HepG2 (cell line): ENCODE results near the gene FHL3. TPM values are rescaled to one million over a fixed set of nuclear protein-coding genes. Genes with fewer than 3 reads are reported as not detected.

Experiments
- ARHGAP35 ChIP-seq: sonication (generic); formaldehyde crosslinking; IDR thresholded peaks from 2 replicates; pipeline ENCODE4 v1.9.0; 2022; ENCODE audit warnings: mild to moderate bottlenecking, inconsistent platforms, moderate library complexity, missing genetic modification reagents, borderline replicate concordance
- BORCS8-MEF2B ChIP-seq: sonication (generic); formaldehyde crosslinking; IDR thresholded peaks from 2 replicates; pipeline ENCODE4 v1.8.0; 2022; ENCODE audit warnings: mild to moderate bottlenecking, missing genetic modification reagents
- DMAP1 ChIP-seq: IDR thresholded peaks from 2 replicates; pipeline ENCODE4 v1.6.1; 2016
- KLF15 ChIP-seq: sonication (generic); formaldehyde crosslinking; IDR thresholded peaks from 2 replicates; pipeline ENCODE4 v1.8.1; 2023; ENCODE audit warnings: borderline replicate concordance, mild to moderate bottlenecking, inconsistent platforms, missing genetic modification reagents, mixed read lengths
- NFKBIZ ChIP-seq: IDR thresholded peaks from 2 replicates; pipeline ENCODE4 v1.6.1; 2018; ENCODE audit warnings: missing genetic modification reagents, missing compliant biosample characterization
- SALL2 ChIP-seq: sonication (generic); formaldehyde crosslinking; IDR thresholded peaks from 2 replicates; pipeline ENCODE4 v1.8.1; 2023; ENCODE audit warnings: mild to moderate bottlenecking, missing genetic modification reagents, inconsistent platforms
- SIN3B ChIP-seq: fragments of 150-350 bp; IDR thresholded peaks from 2 replicates; pipeline ENCODE4 v1.6.1; 2014; ENCODE audit warnings: low read length
- SOX6 ChIP-seq, 2 experiments: fragments of 450-650 bp in 1 of 2; sonication (generic) in 1 of 2; formaldehyde crosslinking in 1 of 2; IDR thresholded peaks; 2 replicates each; pipeline versions ENCODE4 v1.4.0 to v1.6.1; 2017 to 2020; ENCODE audit warnings: antibody characterized with exemption in 1 of 2, mild to moderate bottlenecking in 1 of 2, missing genetic modification reagents in 1 of 2
- SRSF4 ChIP-seq: fragments of 200-400 bp; formaldehyde crosslinking; IDR thresholded peaks from one replicate; pipeline ENCODE4 v1.6.1; 2018; ENCODE audit warnings: mild to moderate bottlenecking, low read depth, low read length, moderate library complexity; ENCODE audit not compliant: poor library complexity, severe bottlenecking
- ZNF331 ChIP-seq: sonication (generic); formaldehyde crosslinking; IDR thresholded peaks from 2 replicates; pipeline ENCODE4 v1.4.0; 2020; ENCODE audit warnings: missing genetic modification reagents
- ZNF367 ChIP-seq: sonication (generic); formaldehyde crosslinking; IDR thresholded peaks from 2 replicates; pipeline ENCODE4 v1.4.0; 2020; ENCODE audit warnings: missing genetic modification reagents, borderline replicate concordance
- ZNF451 ChIP-seq: sonication (generic); formaldehyde crosslinking; IDR thresholded peaks from 2 replicates; pipeline ENCODE4 v1.5.0; 2020; ENCODE audit warnings: mild to moderate bottlenecking, missing genetic modification reagents
- ZNF496 ChIP-seq: sonication (generic); formaldehyde crosslinking; IDR thresholded peaks from 2 replicates; pipeline ENCODE4 v1.8.1; 2023; ENCODE audit warnings: mild to moderate bottlenecking, moderate library complexity, missing genetic modification reagents; ENCODE audit not compliant: insufficient replicate concordance
- ZNF543 ChIP-seq: sonication (generic); formaldehyde crosslinking; IDR thresholded peaks from 2 replicates; pipeline ENCODE4 v1.4.0; 2020; ENCODE audit warnings: mild to moderate bottlenecking, missing genetic modification reagents
- ZNF670 ChIP-seq: sonication (generic); formaldehyde crosslinking; IDR thresholded peaks from 2 replicates; pipeline ENCODE4 v1.8.0; 2022; ENCODE audit warnings: mild to moderate bottlenecking, missing genetic modification reagents, borderline replicate concordance
- ZNF768 ChIP-seq: sonication (generic); formaldehyde crosslinking; IDR thresholded peaks from 2 replicates; pipeline ENCODE4 v1.4.0; 2020; ENCODE audit warnings: missing genetic modification reagents
- polyA plus RNA-seq, 8 experiments: library from polyadenylated mRNA; depleted of rRNA in 3 of 8; stranded (reverse) in 7 of 8; unstranded in 1 of 8; fragments of >200 nt; fragmentation: Illumina TruSeq in 4 of 8; extraction: Trizol in 4 of 8; gene quantifications; 2 replicates each; pipeline versions ENCODE4 v1.2.1 to v1.2.3, GENCODE V29; 2011 to 2016; ENCODE audit warnings: low read depth in 4 of 8, missing spikeins in 1 of 8, mixed read lengths in 1 of 8; ENCODE audit not compliant: insufficient read depth in 1 of 8
- total RNA-seq, 5 experiments: library from RNA; depleted of rRNA; stranded (reverse); fragments of >200 nt; fragmentation: Illumina TruSeq; extraction: Trizol; gene quantifications; 2 replicates each; pipeline ENCODE4 v1.2.3, GENCODE V29; 2016; ENCODE audit warnings: low read depth in 1 of 5
- TF ChIP-seq, protein P1 (sequence below): sonication (generic); formaldehyde crosslinking; conservative IDR thresholded peaks from 2 replicates; pipeline ENCODE4 v1.8.0; 2022; ENCODE audit warnings: low read depth, missing genetic modification reagents
- TF ChIP-seq, protein P2 (sequence below): sonication (generic); formaldehyde crosslinking; IDR thresholded peaks from 2 replicates; pipeline ENCODE4 v1.9.0; 2021; ENCODE audit warnings: missing genetic modification reagents, borderline replicate concordance
- TF ChIP-seq, protein P3 (sequence below): IDR thresholded peaks from 2 replicates; pipeline ENCODE4 v1.6.1; 2012; ENCODE audit warnings: inconsistent platforms
- TF ChIP-seq, protein P4 (sequence below): IDR thresholded peaks from 2 replicates; pipeline ENCODE4 v1.6.1; 2016; ENCODE audit warnings: control low read depth
- TF ChIP-seq, protein P5 (sequence below): sonication (generic); formaldehyde crosslinking; IDR thresholded peaks from 2 replicates; pipeline ENCODE4 v1.4.0; 2020; ENCODE audit warnings: missing genetic modification reagents, borderline replicate concordance
- TF ChIP-seq, protein P6 (sequence below): fragments of 450-650 bp; IDR thresholded peaks from 2 replicates; pipeline ENCODE4 v1.6.1; 2016

FHL3 gene
- total and polyA plus RNA-seq, 2 of the 13 experiments (the other 11 are each of a cell fraction or from before 2014, with no cell fraction given), result 2.8 to 6.6 TPM

DNA sequence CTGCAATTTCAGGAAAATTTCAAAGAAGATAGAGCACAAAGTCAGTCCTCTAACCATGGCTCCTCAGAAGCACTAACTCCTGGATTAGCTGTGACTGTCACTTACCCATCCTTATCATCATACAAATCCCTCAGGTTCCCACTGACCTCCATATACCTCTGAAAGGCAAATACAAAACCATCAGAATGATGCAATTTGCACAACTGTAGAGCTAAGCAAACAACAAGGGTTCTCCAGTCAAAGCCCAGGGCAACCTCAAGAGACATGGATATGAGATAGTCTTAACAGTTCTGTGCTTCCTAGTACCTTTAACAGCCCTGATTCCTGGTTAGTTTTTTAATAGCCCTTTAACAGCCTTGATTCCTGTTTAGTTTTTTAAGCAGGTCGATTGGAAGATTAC lies 17.6 kb downstream of the FHL3 start (continued):
- TF ChIP-seq SOX6 (IDR thresholded peaks at IDR 0.05) (no peak), SOX6 (CRISPR knock-in tag; IDR thresholded peaks at IDR 0.05) (peak; percentile 59), DMAP1 (CRISPR knock-in tag) (no peak), ARHGAP35 (no peak), ZNF331 (CRISPR knock-in tag) (no peak), SALL2 (no peak), ZNF543 (CRISPR knock-in tag) (no peak), ZNF670 (CRISPR knock-in tag) (no peak), ZNF768 (CRISPR knock-in tag) (no peak), ZNF496 (CRISPR knock-in tag) (no peak), ZNF367 (CRISPR knock-in tag) (no peak), KLF15 (CRISPR knock-in tag) (no peak), BORCS8-MEF2B (CRISPR knock-in tag) (no peak), SRSF4 (no peak), ZNF451 (CRISPR knock-in tag) (no peak), SIN3B (no peak), NFKBIZ (CRISPR knock-in tag) (no peak)
- TF ChIP-seq, protein P1, sequence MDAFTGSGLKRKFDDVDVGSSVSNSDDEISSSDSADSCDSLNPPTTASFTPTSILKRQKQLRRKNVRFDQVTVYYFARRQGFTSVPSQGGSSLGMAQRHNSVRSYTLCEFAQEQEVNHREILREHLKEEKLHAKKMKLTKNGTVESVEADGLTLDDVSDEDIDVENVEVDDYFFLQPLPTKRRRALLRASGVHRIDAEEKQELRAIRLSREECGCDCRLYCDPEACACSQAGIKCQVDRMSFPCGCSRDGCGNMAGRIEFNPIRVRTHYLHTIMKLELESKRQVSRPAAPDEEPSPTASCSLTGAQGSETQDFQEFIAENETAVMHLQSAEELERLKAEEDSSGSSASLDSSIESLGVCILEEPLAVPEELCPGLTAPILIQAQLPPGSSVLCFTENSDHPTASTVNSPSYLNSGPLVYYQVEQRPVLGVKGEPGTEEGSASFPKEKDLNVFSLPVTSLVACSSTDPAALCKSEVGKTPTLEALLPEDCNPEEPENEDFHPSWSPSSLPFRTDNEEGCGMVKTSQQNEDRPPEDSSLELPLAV, result no peak
- TF ChIP-seq, protein P2, sequence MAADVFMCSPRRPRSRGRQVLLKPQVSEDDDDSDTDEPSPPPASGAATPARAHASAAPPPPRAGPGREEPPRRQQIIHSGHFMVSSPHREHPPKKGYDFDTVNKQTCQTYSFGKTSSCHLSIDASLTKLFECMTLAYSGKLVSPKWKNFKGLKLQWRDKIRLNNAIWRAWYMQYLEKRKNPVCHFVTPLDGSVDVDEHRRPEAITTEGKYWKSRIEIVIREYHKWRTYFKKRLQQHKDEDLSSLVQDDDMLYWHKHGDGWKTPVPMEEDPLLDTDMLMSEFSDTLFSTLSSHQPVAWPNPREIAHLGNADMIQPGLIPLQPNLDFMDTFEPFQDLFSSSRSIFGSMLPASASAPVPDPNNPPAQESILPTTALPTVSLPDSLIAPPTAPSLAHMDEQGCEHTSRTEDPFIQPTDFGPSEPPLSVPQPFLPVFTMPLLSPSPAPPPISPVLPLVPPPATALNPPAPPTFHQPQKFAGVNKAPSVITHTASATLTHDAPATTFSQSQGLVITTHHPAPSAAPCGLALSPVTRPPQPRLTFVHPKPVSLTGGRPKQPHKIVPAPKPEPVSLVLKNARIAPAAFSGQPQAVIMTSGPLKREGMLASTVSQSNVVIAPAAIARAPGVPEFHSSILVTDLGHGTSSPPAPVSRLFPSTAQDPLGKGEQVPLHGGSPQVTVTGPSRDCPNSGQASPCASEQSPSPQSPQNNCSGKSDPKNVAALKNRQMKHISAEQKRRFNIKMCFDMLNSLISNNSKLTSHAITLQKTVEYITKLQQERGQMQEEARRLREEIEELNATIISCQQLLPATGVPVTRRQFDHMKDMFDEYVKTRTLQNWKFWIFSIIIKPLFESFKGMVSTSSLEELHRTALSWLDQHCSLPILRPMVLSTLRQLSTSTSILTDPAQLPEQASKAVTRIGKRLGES, result no peak
- TF ChIP-seq, protein P3, sequence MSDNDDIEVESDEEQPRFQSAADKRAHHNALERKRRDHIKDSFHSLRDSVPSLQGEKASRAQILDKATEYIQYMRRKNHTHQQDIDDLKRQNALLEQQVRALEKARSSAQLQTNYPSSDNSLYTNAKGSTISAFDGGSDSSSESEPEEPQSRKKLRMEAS, result no peak
- TF ChIP-seq, protein P4, sequence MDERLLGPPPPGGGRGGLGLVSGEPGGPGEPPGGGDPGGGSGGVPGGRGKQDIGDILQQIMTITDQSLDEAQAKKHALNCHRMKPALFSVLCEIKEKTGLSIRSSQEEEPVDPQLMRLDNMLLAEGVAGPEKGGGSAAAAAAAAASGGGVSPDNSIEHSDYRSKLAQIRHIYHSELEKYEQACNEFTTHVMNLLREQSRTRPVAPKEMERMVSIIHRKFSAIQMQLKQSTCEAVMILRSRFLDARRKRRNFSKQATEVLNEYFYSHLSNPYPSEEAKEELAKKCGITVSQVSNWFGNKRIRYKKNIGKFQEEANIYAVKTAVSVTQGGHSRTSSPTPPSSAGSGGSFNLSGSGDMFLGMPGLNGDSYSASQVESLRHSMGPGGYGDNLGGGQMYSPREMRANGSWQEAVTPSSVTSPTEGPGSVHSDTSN (CRISPR knock-in tag), result no peak
- TF ChIP-seq, protein P5, sequence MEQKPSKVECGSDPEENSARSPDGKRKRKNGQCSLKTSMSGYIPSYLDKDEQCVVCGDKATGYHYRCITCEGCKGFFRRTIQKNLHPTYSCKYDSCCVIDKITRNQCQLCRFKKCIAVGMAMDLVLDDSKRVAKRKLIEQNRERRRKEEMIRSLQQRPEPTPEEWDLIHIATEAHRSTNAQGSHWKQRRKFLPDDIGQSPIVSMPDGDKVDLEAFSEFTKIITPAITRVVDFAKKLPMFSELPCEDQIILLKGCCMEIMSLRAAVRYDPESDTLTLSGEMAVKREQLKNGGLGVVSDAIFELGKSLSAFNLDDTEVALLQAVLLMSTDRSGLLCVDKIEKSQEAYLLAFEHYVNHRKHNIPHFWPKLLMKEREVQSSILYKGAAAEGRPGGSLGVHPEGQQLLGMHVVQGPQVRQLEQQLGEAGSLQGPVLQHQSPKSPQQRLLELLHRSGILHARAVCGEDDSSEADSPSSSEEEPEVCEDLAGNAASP (CRISPR knock-in tag), result peak; percentile 69; the same call in 1 of the 2 replicates
- TF ChIP-seq, protein P6, sequence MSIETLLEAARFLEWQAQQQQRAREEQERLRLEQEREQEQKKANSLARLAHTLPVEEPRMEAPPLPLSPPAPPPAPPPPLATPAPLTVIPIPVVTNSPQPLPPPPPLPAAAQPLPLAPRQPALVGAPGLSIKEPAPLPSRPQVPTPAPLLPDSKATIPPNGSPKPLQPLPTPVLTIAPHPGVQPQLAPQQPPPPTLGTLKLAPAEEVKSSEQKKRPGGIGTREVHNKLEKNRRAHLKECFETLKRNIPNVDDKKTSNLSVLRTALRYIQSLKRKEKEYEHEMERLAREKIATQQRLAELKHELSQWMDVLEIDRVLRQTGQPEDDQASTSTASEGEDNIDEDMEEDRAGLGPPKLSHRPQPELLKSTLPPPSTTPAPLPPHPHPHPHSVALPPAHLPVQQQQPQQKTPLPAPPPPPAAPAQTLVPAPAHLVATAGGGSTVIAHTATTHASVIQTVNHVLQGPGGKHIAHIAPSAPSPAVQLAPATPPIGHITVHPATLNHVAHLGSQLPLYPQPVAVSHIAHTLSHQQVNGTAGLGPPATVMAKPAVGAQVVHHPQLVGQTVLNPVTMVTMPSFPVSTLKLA, result no peak
